GM12878 (cell line): ENCODE measurements around the gene MGAT5. TPM values are rescaled to one million over a fixed set of nuclear protein-coding genes. Genes with fewer than 3 reads are reported as not detected.

Source experiments
- ATAC-seq: fragments of 200-7000 bp; cut with Tn5 transposase; 3 replicates; pipeline ENCODE4 v1.9.1; 2020; ENCODE audit warnings: mild to moderate bottlenecking, moderate library complexity
- BruUV-seq: library from RNA; stranded (reverse); fragments of 400-500 nt; replicated peaks from 2 replicates; lab custom pipeline; 2021; lab: Mats Ljungman, UMichigan
- CTCF ChIA-PET: fragments of 300-600 bp; sonication (Branson Sonifier 250); formaldehyde crosslinking; extraction: SDS; loops from one replicate; lab custom pipeline; 2021; ENCODE audit warnings: inconsistent platforms; lab: Yijun Ruan, JAX
- POLR2A ChIA-PET: fragments of 350-600 bp; formaldehyde crosslinking; extraction: SDS; loops from one replicate; lab custom pipeline; 2021; ENCODE audit warnings: inconsistent platforms; lab: Charles Lee
- RAD21 ChIA-PET: fragments of 300-600 bp; sonication (Branson Sonifier 250); formaldehyde crosslinking; loops from one replicate; lab custom pipeline; 2023; ENCODE audit warnings: antibody characterized with exemption; ENCODE audit not compliant: unreplicated experiment; lab: Charles Lee
- SMC1A ChIA-PET: fragments of 300-600 bp; sonication (Branson Sonifier 250); formaldehyde crosslinking; loops from one replicate; lab custom pipeline; 2023; ENCODE audit not compliant: unreplicated experiment, uncharacterized antibody; lab: Charles Lee
- DNase-seq: peaks from one replicate; pipeline ENCODE4 v3.0.0-alpha.2; 2011; ENCODE audit warnings: low read depth, low spot score
- FAIRE-seq: peaks from 3 replicates; lab custom pipeline; 2011; peaks lifted over from hg19 to GRCh38; lab: Jason Lieb, UNC
- H2AFZ ChIP-seq: 2 replicates; pipeline ENCODE4 v1.6.0; 2011; ENCODE audit warnings: low read depth, low read length, control low read depth; ENCODE audit not compliant: control insufficient read depth
- H3K27ac ChIP-seq: 2 replicates; pipeline ENCODE4 v1.5.1; 2011; ENCODE audit warnings: control low read depth; ENCODE audit not compliant: control insufficient read depth, insufficient read depth
- H3K27me3 ChIP-seq, 2 experiments: replicated peaks in 1 of 2; 2 replicates each; pipeline versions ENCODE4 v1.6.0 to v1.6.1; 2011; ENCODE audit warnings: low read length in 1 of 2; ENCODE audit not compliant: control insufficient read depth in 2 of 2, insufficient read depth in 2 of 2
- H3K36me3 ChIP-seq, 2 experiments: 2 replicates each; pipeline ENCODE4 v1.5.1; 2011; ENCODE audit warnings: low read length in 1 of 2; ENCODE audit not compliant: control insufficient read depth in 2 of 2, insufficient read depth in 2 of 2
- H3K4me1 ChIP-seq: 2 replicates; pipeline ENCODE4 v1.6.1; 2011; ENCODE audit warnings: mild to moderate bottlenecking, low read length, moderate library complexity, mixed read lengths; ENCODE audit not compliant: control insufficient read depth, insufficient read depth
- H3K4me2 ChIP-seq: 2 replicates; pipeline ENCODE4 v1.6.0; 2011; ENCODE audit warnings: control low read depth; ENCODE audit not compliant: control insufficient read depth, insufficient read depth
- H3K4me3 ChIP-seq: fragments of 200-600 bp; sonication (generic); 2 replicates; pipeline ENCODE4 v1.5.1; 2016
- H3K79me2 ChIP-seq: 2 replicates; pipeline ENCODE4 v1.6.0; 2011; ENCODE audit warnings: low read length; ENCODE audit not compliant: control insufficient read depth, insufficient read depth
- H3K9ac ChIP-seq: 2 replicates; pipeline ENCODE4 v1.8.0; 2011; ENCODE audit warnings: low read length, control low read depth, mixed read lengths; ENCODE audit not compliant: control insufficient read depth, insufficient read depth
- H3K9me3 ChIP-seq: replicated peaks from 3 replicates; pipeline ENCODE4 v1.5.1; 2011; ENCODE audit warnings: mild to moderate bottlenecking, low read length; ENCODE audit not compliant: control insufficient read depth, insufficient read depth
- H4K20me1 ChIP-seq: 2 replicates; pipeline ENCODE4 v1.6.0; 2011; ENCODE audit not compliant: control insufficient read depth, insufficient read depth
- MEF2B ChIP-seq: fragments of 450-650 bp; IDR thresholded peaks from 2 replicates; pipeline ENCODE4 v1.6.1; 2018; ENCODE audit warnings: mild to moderate bottlenecking, moderate library complexity; ENCODE audit not compliant: partially characterized antibody, poor library complexity, severe bottlenecking
- MXI1 ChIP-seq: fragments of 150-350 bp; IDR thresholded peaks from 2 replicates; pipeline ENCODE4 v1.6.1; 2011; ENCODE audit warnings: low read depth, mild to moderate bottlenecking, inconsistent platforms, low read length, improper control_type of control experiment
- NFIC ChIP-seq: IDR thresholded peaks from 2 replicates; pipeline ENCODE4 v1.6.1; 2012; ENCODE audit warnings: low read depth, mild to moderate bottlenecking, inconsistent platforms, low read length, moderate library complexity
- NFXL1 ChIP-seq: fragments of 450-650 bp; IDR thresholded peaks from 2 replicates; pipeline ENCODE4 v1.6.1; 2017; ENCODE audit warnings: antibody characterized with exemption, mild to moderate bottlenecking, borderline replicate concordance
- SUZ12 ChIP-seq: fragments of 200-600 bp; sonication (generic); IDR thresholded peaks from one replicate; pipeline ENCODE4 v1.6.1; 2018; ENCODE audit warnings: antibody characterized with exemption, mild to moderate bottlenecking; ENCODE audit not compliant: unreplicated experiment
- TAF1 ChIP-seq: IDR thresholded peaks from 2 replicates; pipeline ENCODE4 v1.6.1; 2011; ENCODE audit warnings: mild to moderate bottlenecking, low read depth, low read length, borderline replicate concordance
- TCF3 ChIP-seq: IDR thresholded peaks from 2 replicates; pipeline ENCODE4 v1.6.1; 2012; ENCODE audit warnings: low read depth, mild to moderate bottlenecking, low read length, borderline replicate concordance; ENCODE audit not compliant: insufficient read depth
- ZZZ3 ChIP-seq: IDR thresholded peaks from 2 replicates; pipeline ENCODE4 v1.6.1; 2011; ENCODE audit warnings: low read depth; ENCODE audit not compliant: control insufficient read depth, insufficient read length
- WGBS: methylation state at CpG from one replicate; pipeline ENCODE4 v1.1.6; 2016; ENCODE audit warnings: low lambda C conversion rate; ENCODE audit not compliant: insufficient replicate concordance, insufficient coverage; ENCODE audit errors: missing lambda C conversion rate; 5-methylcytosine and 5-hydroxymethylcytosine counted together
- in situ Hi-C: fragments of 300-500 bp; cut with MboI; formaldehyde crosslinking; loops from 9 replicates; pipeline ENCODE4 v1.14.3; 2018; ENCODE audit warnings: mixed read lengths
- intact Hi-C: fragments of 100-400 bp; cut with micrococcal nuclease; formaldehyde crosslinking; loops from one replicate; pipeline ENCODE4 v1.14.2; 2022; ENCODE audit not compliant: unreplicated experiment
- polyA plus RNA-seq, 11 experiments: library from polyadenylated mRNA; depleted of rRNA in 4 of 11; unstranded in 6 of 11; stranded (reverse) in 5 of 11; fragments of >200 nt; fragmentation: Nextera tagmentation in 4 of 11; fragmentation: Illumina TruSeq in 1 of 11; extraction: Ambion mirVana in 4 of 11; extraction: Trizol in 1 of 11; gene quantifications; 1 replicate in 1 of 11; 2 replicates in 10 of 11; pipeline versions ENCODE4 v1.2.1 to v1.2.3, GENCODE V29; 2011 to 2016; ENCODE audit warnings: inconsistent platforms in 2 of 11, missing spikeins in 2 of 11, low read depth in 1 of 11
- total RNA-seq, 4 experiments: library from RNA; depleted of rRNA in 3 of 4; stranded (reverse); fragments of >200 nt in 3 of 4; fragmentation: Illumina TruSeq in 1 of 4; extraction: Trizol in 1 of 4; gene quantifications; 2 replicates each; pipeline versions ENCODE4 v1.2.1 to v1.2.3, GENCODE V29; 2013 to 2021
- TF ChIP-seq, protein P1 (sequence below): fragments of 450-650 bp; IDR thresholded peaks from 2 replicates; pipeline ENCODE4 v1.6.1; 2017; ENCODE audit warnings: mild to moderate bottlenecking
- TF ChIP-seq, protein P2 (sequence below): fragments of 450-650 bp; IDR thresholded peaks from 2 replicates; pipeline ENCODE4 v1.6.1; 2018; ENCODE audit warnings: mild to moderate bottlenecking, low read depth, moderate library complexity; ENCODE audit not compliant: partially characterized antibody

Gene MGAT5
- total and polyA plus RNA-seq, 10 of the 15 experiments (the other 5 are each of a cell fraction or from before 2014, with no cell fraction given): 4.9 to 104 (median 36.2) TPM

DNA sequence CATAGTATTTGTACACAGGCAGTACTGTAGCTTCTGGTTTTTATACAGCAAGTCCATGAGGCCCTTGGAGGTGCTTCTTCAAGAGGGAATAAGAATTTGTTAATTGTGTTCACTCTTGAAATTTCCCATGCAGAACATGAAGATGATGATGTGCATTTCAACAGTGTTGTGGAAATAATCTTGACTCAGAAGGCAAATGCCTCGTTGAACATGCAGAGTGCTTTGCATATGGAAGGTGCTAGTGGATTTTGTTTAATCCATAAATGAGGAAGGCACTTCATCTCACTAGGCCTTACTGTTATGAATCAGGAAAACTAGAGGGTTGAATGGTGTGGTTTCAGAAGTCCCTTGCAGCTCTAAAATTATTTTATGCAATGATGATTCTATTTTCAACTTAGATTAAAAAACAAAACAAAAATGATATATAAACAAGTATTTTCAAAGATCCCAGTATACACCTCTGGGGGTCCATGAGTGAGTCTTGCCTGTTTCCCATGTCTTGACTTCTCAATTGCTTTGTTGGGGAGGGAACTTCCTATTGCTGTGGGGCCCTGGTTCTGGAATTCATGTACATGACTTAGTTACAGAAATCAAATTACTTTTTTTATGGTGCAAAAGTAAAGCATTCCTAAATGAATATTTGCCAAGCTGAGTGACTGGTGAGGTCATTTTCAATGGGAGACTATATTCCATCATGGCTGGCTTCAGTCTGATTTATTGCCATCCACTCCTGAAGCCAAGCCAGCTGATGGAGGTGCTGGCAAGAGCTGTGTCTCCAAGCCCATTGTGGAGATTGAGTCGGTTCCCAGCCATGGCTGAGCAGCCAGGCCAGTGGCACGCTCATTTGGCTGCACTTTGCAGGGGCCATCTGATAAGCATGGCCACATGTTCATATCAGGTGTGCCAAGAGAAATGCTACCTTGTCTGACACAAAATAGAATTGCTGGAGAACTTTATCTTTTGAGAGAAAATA lies 56.5 kb downstream of the MGAT5 start:
- TF ChIP-seq, protein P1, sequence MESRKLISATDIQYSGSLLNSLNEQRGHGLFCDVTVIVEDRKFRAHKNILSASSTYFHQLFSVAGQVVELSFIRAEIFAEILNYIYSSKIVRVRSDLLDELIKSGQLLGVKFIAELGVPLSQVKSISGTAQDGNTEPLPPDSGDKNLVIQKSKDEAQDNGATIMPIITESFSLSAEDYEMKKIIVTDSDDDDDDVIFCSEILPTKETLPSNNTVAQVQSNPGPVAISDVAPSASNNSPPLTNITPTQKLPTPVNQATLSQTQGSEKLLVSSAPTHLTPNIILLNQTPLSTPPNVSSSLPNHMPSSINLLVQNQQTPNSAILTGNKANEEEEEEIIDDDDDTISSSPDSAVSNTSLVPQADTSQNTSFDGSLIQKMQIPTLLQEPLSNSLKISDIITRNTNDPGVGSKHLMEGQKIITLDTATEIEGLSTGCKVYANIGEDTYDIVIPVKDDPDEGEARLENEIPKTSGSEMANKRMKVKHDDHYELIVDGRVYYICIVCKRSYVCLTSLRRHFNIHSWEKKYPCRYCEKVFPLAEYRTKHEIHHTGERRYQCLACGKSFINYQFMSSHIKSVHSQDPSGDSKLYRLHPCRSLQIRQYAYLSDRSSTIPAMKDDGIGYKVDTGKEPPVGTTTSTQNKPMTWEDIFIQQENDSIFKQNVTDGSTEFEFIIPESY: no peak
- TF ChIP-seq ZZZ3 (no peak), MEF2B (no peak), SUZ12 (no peak), NFIC (no peak), MXI1 (no peak), NFXL1 (no peak), TCF3 (no peak), TAF1 (no peak)
- TF ChIP-seq, protein P2, sequence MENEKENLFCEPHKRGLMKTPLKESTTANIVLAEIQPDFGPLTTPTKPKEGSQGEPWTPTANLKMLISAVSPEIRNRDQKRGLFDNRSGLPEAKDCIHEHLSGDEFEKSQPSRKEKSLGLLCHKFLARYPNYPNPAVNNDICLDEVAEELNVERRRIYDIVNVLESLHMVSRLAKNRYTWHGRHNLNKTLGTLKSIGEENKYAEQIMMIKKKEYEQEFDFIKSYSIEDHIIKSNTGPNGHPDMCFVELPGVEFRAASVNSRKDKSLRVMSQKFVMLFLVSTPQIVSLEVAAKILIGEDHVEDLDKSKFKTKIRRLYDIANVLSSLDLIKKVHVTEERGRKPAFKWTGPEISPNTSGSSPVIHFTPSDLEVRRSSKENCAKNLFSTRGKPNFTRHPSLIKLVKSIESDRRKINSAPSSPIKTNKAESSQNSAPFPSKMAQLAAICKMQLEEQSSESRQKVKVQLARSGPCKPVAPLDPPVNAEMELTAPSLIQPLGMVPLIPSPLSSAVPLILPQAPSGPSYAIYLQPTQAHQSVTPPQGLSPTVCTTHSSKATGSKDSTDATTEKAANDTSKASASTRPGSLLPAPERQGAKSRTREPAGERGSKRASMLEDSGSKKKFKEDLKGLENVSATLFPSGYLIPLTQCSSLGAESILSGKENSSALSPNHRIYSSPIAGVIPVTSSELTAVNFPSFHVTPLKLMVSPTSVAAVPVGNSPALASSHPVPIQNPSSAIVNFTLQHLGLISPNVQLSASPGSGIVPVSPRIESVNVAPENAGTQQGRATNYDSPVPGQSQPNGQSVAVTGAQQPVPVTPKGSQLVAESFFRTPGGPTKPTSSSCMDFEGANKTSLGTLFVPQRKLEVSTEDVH: no peak
- TF ChIP-seq, all 136 proteins: peak for 0
- BruUV-seq: no TSS peak
- Histone ChIP-seq H3K27ac (no peak overlapping the region), H3K4me1 (peaks cover 30% of the 10 kb centered on the region), H3K9me3 (no peaks in the 10 kb centered on the region; the same call in 1 of the 3 replicates), H3K36me3 (peaks cover 3 to 4% of the 10 kb centered on the region in 2 experiments; a peak in 3 of 4 replicates), H3K4me3 (no peak overlapping the region), H3K79me2 (peaks cover 51% of the 10 kb centered on the region), H4K20me1 (no peaks in the 10 kb centered on the region; the same call in 1 of the 2 replicates), H3K4me2 (no peak overlapping the region), H2AFZ (no peak overlapping the region), H3K9ac (no peak overlapping the region), H3K27me3 (no peaks in the 10 kb centered on the region)
- in situ Hi-C loops: no loop called here
- intact Hi-C loops: no loop called here
- SMC1A ChIA-PET: interaction anchor here (1.0 to 1.5 kb wide), 2 partner anchors 13 to 20 kb away, joined by 3 to 5 read pairs; no protein-coding TSS in a partner anchor
- WGBS: 64% methylated on average over 3 of the region's 3 CpGs
- ATAC-seq: no peak
- CTCF ChIA-PET: interaction anchor here (1.1 kb wide), 1 partner anchor 12 kb away, joined by 3 read pairs; no protein-coding TSS in a partner anchor
- RAD21 ChIA-PET: no interaction called here
- POLR2A ChIA-PET: no interaction called here
- FAIRE-seq: no peak
- no peak for DNase-seq
